WTC11 (cell line): ENCODE data around the gene ESRRG. TPM values are rescaled to one million over a fixed set of nuclear protein-coding genes. Genes with fewer than 3 reads are reported as not detected.

ENCODE experiments used
- ATAC-seq: fragments of 200-7000 bp; cut with Tn5 transposase; 2 replicates; pipeline ENCODE4 v1.10.0; 2021; ENCODE audit warnings: mild to moderate bottlenecking, moderate library complexity
- CTCF ChIA-PET: fragments of 300-600 bp; sonication (Branson Sonifier 250); formaldehyde crosslinking; loops from one replicate; lab custom pipeline; 2021; ENCODE audit warnings: antibody characterized with exemption; lab: Charles Lee
- POLR2A ChIA-PET: fragments of 350-600 bp; sonication (Branson Sonifier 250); formaldehyde crosslinking; loops from one replicate; lab custom pipeline; 2021; ENCODE audit warnings: antibody characterized with exemption; lab: Charles Lee
- DNase-seq: peaks from one replicate; pipeline ENCODE4 v3.0.0; 2021; ENCODE audit warnings: low spot score
- H3K27ac Mint-ChIP-seq: 2 replicates; pipeline ENCODE4 v1.8.0; 2021; ENCODE audit warnings: mixed read lengths
- H3K27me3 Mint-ChIP-seq: 2 replicates; pipeline ENCODE4 v1.8.0; 2021; ENCODE audit warnings: low read depth, mild to moderate bottlenecking, moderate library complexity, mixed read lengths
- H3K36me3 Mint-ChIP-seq: 2 replicates; pipeline ENCODE4 v1.8.0; 2021; ENCODE audit warnings: mixed read lengths
- H3K4me1 Mint-ChIP-seq: 2 replicates; pipeline ENCODE4 v1.8.0; 2022; ENCODE audit warnings: mixed read lengths
- H3K4me3 Mint-ChIP-seq: 2 replicates; pipeline ENCODE4 v1.8.0; 2021; ENCODE audit warnings: mild to moderate bottlenecking, moderate library complexity, mixed read lengths
- H3K9me3 Mint-ChIP-seq: 2 replicates; pipeline ENCODE4 v1.8.0; 2021; ENCODE audit warnings: mixed read lengths
- ELF4 ChIP-seq: sonication (generic); formaldehyde crosslinking; IDR thresholded peaks from 2 replicates; pipeline ENCODE4 v1.8.1; 2022; ENCODE audit warnings: low read depth, mild to moderate bottlenecking, moderate library complexity, missing genetic modification reagents
- EMX1 ChIP-seq: fragments of 250-450 bp; sonication (Bioruptor Pico); IDR thresholded peaks from 2 replicates; pipeline ENCODE4 v1.8.0; 2021; ENCODE audit warnings: mild to moderate bottlenecking
- ESRRA ChIP-seq: sonication (generic); formaldehyde crosslinking; IDR thresholded peaks from 2 replicates; pipeline ENCODE4 v1.8.1; 2022; ENCODE audit warnings: mild to moderate bottlenecking, missing genetic modification reagents, borderline replicate concordance
- FOXJ3 ChIP-seq: sonication (generic); formaldehyde crosslinking; IDR thresholded peaks from 2 replicates; pipeline ENCODE4 v1.9.0; 2021; ENCODE audit warnings: missing genetic modification reagents, mild to moderate bottlenecking, borderline replicate concordance
- FOXK1 ChIP-seq: sonication (generic); formaldehyde crosslinking; IDR thresholded peaks from 2 replicates; pipeline ENCODE4 v1.8.0; 2022; ENCODE audit warnings: mild to moderate bottlenecking, moderate library complexity, missing genetic modification reagents
- IRF2 ChIP-seq: sonication (generic); formaldehyde crosslinking; IDR thresholded peaks from 2 replicates; pipeline ENCODE4 v1.8.0; 2022; ENCODE audit warnings: low read depth, missing genetic modification reagents, borderline replicate concordance
- MXD4 ChIP-seq: fragments of 250-450 bp; sonication (Bioruptor Pico); IDR thresholded peaks from 2 replicates; pipeline ENCODE4 v1.8.0; 2021; ENCODE audit warnings: mild to moderate bottlenecking, moderate library complexity, borderline replicate concordance
- NR1H2 ChIP-seq: sonication (generic); formaldehyde crosslinking; IDR thresholded peaks from 2 replicates; pipeline ENCODE4 v1.9.0; 2021; ENCODE audit warnings: mild to moderate bottlenecking, moderate library complexity, missing genetic modification reagents
- RORB ChIP-seq: fragments of 250-450 bp; sonication (Bioruptor Pico); IDR thresholded peaks from 2 replicates; pipeline ENCODE4 v1.9.0; 2021; ENCODE audit warnings: mild to moderate bottlenecking
- SMAD4 ChIP-seq: sonication (generic); formaldehyde crosslinking; IDR thresholded peaks from 2 replicates; pipeline ENCODE4 v1.8.0; 2022; ENCODE audit warnings: mild to moderate bottlenecking, missing genetic modification reagents
- SOX15 ChIP-seq: fragments of 250-450 bp; sonication (Bioruptor Pico); IDR thresholded peaks from 2 replicates; pipeline ENCODE4 v1.9.0; 2021; ENCODE audit warnings: mild to moderate bottlenecking
- SP1 ChIP-seq: sonication (generic); formaldehyde crosslinking; conservative IDR thresholded peaks from 2 replicates; pipeline ENCODE4 v1.8.1; 2022; ENCODE audit warnings: missing genetic modification reagents
- TCF7 ChIP-seq: sonication (generic); formaldehyde crosslinking; IDR thresholded peaks from 2 replicates; pipeline ENCODE4 v1.8.0; 2022; ENCODE audit warnings: mild to moderate bottlenecking, low read depth, missing genetic modification reagents, moderate library complexity
- TEAD4 ChIP-seq: sonication (generic); formaldehyde crosslinking; IDR thresholded peaks from 2 replicates; pipeline ENCODE4 v1.8.0; 2022; ENCODE audit warnings: mild to moderate bottlenecking, missing genetic modification reagents
- USF1 ChIP-seq: sonication (generic); formaldehyde crosslinking; IDR thresholded peaks from 2 replicates; pipeline ENCODE4 v1.8.0; 2022; ENCODE audit warnings: mild to moderate bottlenecking, missing genetic modification reagents
- ZNF219 ChIP-seq: sonication (generic); formaldehyde crosslinking; IDR thresholded peaks from 2 replicates; pipeline ENCODE4 v1.8.0; 2023; ENCODE audit warnings: missing genetic modification reagents, mild to moderate bottlenecking, borderline replicate concordance
- ZNF425 ChIP-seq: fragments of 250-450 bp; sonication (Bioruptor Pico); conservative IDR thresholded peaks from 2 replicates; pipeline ENCODE4 v1.9.0; 2021; ENCODE audit warnings: mild to moderate bottlenecking
- total RNA-seq: library from RNA; stranded (reverse); gene quantifications from 3 replicates; pipeline ENCODE4 v1.2.3, GENCODE V29; 2021
- TF ChIP-seq, protein P1 (sequence below): sonication (generic); formaldehyde crosslinking; IDR thresholded peaks from 2 replicates; pipeline ENCODE4 v1.8.0; 2022; ENCODE audit warnings: missing genetic modification reagents
- TF ChIP-seq, protein P2 (sequence below): sonication (generic); formaldehyde crosslinking; IDR thresholded peaks from 2 replicates; pipeline ENCODE4 v1.8.1; 2023; ENCODE audit warnings: mild to moderate bottlenecking, missing genetic modification reagents, borderline replicate concordance

ESRRG gene
- total RNA-seq, 1 experiment from 2014 or later: 2.3 TPM

DNA sequence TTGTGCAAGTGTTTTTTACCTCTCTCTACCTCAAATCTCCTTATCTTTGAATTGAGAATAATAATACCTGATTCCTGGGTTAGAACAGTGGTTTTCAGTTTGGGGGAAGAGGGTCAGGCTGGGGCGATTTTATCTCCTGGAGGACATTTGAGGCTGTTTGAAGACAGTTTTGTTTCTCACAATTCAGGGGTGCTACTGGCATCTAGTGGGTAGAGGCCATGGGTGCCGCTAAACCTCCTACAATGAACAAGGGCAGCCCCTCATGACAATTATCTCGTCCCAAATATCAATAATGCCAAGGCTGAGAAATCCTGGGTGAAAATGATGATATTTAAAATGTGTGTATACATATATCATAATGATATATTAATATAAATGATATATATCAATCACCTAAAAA lies 160.8 kb downstream of the ESRRG start (continued):
- no peak for TF ChIP-seq ELF4
- no peak for TF ChIP-seq USF1 (CRISPR knock-in tag)
- no peak for TF ChIP-seq ZNF425
- TF ChIP-seq ESRRA (CRISPR knock-in tag): no peak
- TF ChIP-seq, all 79 proteins: peak for 0

DNA sequence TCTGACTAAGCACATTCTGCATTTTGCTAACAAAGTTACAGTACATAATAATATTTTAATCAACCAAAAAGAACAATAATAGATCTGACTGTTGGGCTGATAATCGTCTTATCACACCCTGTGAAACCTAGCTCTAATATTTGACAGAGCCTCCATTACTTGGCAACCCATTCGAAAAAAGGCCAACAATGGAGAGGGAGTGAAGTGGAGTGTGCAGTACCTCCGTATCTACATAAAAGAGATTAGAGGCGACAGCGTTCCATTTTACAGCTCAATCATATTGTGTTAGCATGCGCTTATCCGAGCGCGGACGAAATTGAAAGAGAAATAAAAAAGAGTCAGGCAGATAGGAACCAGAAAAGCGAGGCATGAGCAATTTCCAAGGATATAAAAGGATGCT lies 162.7 kb downstream of the ESRRG start:
- ChIA-PET CTCF (no interaction called here), POLR2A (no interaction called here)
- Mint-ChIP-seq H3K4me3 (no peak overlapping the region), H3K27me3 (no peaks in the 10 kb centered on the region), H3K36me3 (no peaks in the 10 kb centered on the region), H3K9me3 (no peaks in the 10 kb centered on the region), H3K4me1 (no peaks in the 10 kb centered on the region), H3K27ac (no peak overlapping the region)
- TF ChIP-seq SMAD4 (CRISPR knock-in tag) (no peak), FOXJ3 (CRISPR knock-in tag) (no peak), IRF2 (no peak), RORB (CRISPR knock-in tag) (no peak), EMX1 (no peak), TEAD4 (CRISPR knock-in tag) (no peak), USF1 (CRISPR knock-in tag) (no peak), FOXK1 (CRISPR knock-in tag) (no peak)
- TF ChIP-seq, protein P1, sequence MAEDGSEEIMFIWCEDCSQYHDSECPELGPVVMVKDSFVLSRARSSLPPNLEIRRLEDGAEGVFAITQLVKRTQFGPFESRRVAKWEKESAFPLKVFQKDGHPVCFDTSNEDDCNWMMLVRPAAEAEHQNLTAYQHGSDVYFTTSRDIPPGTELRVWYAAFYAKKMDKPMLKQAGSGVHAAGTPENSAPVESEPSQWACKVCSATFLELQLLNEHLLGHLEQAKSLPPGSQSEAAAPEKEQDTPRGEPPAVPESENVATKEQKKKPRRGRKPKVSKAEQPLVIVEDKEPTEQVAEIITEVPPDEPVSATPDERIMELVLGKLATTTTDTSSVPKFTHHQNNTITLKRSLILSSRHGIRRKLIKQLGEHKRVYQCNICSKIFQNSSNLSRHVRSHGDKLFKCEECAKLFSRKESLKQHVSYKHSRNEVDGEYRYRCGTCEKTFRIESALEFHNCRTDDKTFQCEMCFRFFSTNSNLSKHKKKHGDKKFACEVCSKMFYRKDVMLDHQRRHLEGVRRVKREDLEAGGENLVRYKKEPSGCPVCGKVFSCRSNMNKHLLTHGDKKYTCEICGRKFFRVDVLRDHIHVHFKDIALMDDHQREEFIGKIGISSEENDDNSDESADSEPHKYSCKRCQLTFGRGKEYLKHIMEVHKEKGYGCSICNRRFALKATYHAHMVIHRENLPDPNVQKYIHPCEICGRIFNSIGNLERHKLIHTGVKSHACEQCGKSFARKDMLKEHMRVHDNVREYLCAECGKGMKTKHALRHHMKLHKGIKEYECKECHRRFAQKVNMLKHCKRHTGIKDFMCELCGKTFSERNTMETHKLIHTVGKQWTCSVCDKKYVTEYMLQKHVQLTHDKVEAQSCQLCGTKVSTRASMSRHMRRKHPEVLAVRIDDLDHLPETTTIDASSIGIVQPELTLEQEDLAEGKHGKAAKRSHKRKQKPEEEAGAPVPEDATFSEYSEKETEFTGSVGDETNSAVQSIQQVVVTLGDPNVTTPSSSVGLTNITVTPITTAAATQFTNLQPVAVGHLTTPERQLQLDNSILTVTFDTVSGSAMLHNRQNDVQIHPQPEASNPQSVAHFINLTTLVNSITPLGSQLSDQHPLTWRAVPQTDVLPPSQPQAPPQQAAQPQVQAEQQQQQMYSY: no peak
- TF ChIP-seq, protein P2, sequence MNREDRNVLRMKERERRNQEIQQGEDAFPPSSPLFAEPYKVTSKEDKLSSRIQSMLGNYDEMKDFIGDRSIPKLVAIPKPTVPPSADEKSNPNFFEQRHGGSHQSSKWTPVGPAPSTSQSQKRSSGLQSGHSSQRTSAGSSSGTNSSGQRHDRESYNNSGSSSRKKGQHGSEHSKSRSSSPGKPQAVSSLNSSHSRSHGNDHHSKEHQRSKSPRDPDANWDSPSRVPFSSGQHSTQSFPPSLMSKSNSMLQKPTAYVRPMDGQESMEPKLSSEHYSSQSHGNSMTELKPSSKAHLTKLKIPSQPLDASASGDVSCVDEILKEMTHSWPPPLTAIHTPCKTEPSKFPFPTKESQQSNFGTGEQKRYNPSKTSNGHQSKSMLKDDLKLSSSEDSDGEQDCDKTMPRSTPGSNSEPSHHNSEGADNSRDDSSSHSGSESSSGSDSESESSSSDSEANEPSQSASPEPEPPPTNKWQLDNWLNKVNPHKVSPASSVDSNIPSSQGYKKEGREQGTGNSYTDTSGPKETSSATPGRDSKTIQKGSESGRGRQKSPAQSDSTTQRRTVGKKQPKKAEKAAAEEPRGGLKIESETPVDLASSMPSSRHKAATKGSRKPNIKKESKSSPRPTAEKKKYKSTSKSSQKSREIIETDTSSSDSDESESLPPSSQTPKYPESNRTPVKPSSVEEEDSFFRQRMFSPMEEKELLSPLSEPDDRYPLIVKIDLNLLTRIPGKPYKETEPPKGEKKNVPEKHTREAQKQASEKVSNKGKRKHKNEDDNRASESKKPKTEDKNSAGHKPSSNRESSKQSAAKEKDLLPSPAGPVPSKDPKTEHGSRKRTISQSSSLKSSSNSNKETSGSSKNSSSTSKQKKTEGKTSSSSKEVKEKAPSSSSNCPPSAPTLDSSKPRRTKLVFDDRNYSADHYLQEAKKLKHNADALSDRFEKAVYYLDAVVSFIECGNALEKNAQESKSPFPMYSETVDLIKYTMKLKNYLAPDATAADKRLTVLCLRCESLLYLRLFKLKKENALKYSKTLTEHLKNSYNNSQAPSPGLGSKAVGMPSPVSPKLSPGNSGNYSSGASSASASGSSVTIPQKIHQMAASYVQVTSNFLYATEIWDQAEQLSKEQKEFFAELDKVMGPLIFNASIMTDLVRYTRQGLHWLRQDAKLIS (CRISPR knock-in tag): no peak
- ATAC-seq (no peak), DNase-seq (no peak)

DNA sequence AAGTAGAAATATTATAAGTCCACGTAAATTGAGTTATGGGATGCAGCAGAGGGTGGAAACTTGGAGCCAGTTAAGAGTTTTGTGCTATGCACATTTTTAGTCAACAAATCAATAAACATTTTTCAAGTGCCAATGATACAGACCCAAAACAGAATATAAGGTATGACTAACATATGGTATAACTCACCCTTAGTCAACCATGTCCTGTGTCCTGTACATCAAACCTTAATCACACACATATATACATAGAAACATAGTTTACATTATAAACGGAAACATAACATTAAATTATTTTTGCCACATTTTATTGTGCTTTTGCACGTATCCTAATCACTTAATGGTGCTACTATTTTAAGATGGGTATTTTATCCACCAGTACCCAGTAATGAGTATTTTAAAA lies 163.9 kb downstream of the ESRRG start:
- DNase-seq (no peak), ATAC-seq (no peak)
- no peaks in the 10 kb centered on the region for H3K27me3 Mint-ChIP-seq
- ChIA-PET CTCF (no interaction called here), POLR2A (no interaction called here)
- H3K9me3 Mint-ChIP-seq: no peaks in the 10 kb centered on the region
- no peak overlapping the region for H3K4me3 Mint-ChIP-seq
- H3K27ac Mint-ChIP-seq: no peak overlapping the region
- no peaks in the 10 kb centered on the region for H3K36me3 Mint-ChIP-seq
- no peaks in the 10 kb centered on the region for H3K4me1 Mint-ChIP-seq
- TF ChIP-seq MXD4 (CRISPR knock-in tag) (no peak), ZNF219 (CRISPR knock-in tag) (no peak), NR1H2 (no peak), TCF7 (CRISPR knock-in tag) (no peak), SP1 (no peak), SOX15 (CRISPR knock-in tag) (no peak)
- TF ChIP-seq, protein P2 (CRISPR knock-in tag): no peak
